Fibroblast of lung (primary cell): ENCODE results near the gene SUGCT. TPM values are rescaled to one million over a fixed set of nuclear protein-coding genes. Genes with fewer than 3 reads are reported as not detected.

ENCODE experiments used
- DNase-seq, 2 donors: peaks; one replicate each; pipeline versions ENCODE4 v3.0.0 to v3.0.0-alpha.2; 2010; ENCODE audit warnings: low read depth in 2 of 2
- H2AFZ ChIP-seq: 2 replicates; pipeline ENCODE4 v1.5.1; 2012; ENCODE audit warnings: low read length, control low read depth, inconsistent platforms
- H3K27ac ChIP-seq: 2 replicates; pipeline ENCODE4 v1.5.1; 2011; ENCODE audit warnings: low read length, control low read depth; ENCODE audit not compliant: insufficient read depth
- H3K27me3 ChIP-seq: 2 replicates; pipeline ENCODE4 v1.5.1; 2011; ENCODE audit warnings: mild to moderate bottlenecking, low read length; ENCODE audit not compliant: control insufficient read depth, insufficient read depth
- H3K36me3 ChIP-seq: 2 replicates; pipeline ENCODE4 v1.5.1; 2011; ENCODE audit warnings: low read length; ENCODE audit not compliant: control insufficient read depth, insufficient read depth
- H3K4me1 ChIP-seq: 2 replicates; pipeline ENCODE4 v1.5.1; 2011; ENCODE audit warnings: low read length; ENCODE audit not compliant: control insufficient read depth, insufficient read depth; ENCODE audit errors: extremely low read depth
- H3K4me2 ChIP-seq: 2 replicates; pipeline ENCODE4 v1.5.1; 2011; ENCODE audit warnings: low read length, control low read depth; ENCODE audit not compliant: insufficient read depth; ENCODE audit errors: extremely low read depth
- H3K4me3 ChIP-seq, 4 experiments: fragments of 200-600 bp in 1 of 4; sonication (generic) in 1 of 4; replicated peaks in 1 of 4; 2 replicates each; pipeline ENCODE4 v1.5.1; 2011 to 2016; ENCODE audit warnings: low read length in 4 of 4, low read depth in 3 of 4, mild to moderate bottlenecking in 3 of 4, control low read depth in 2 of 4, inconsistent platforms in 1 of 4, mixed read lengths in 1 of 4; ENCODE audit not compliant: insufficient read depth in 1 of 4; ENCODE audit errors: control extremely low read depth in 1 of 4
- H3K79me2 ChIP-seq: 2 replicates; pipeline ENCODE4 v1.5.1; 2012; ENCODE audit warnings: mild to moderate bottlenecking, low read length, inconsistent platforms; ENCODE audit not compliant: control insufficient read depth, insufficient read depth
- H3K9ac ChIP-seq: 2 replicates; pipeline ENCODE4 v1.5.1; 2011; ENCODE audit warnings: mild to moderate bottlenecking, low read length, control low read depth; ENCODE audit not compliant: insufficient read depth
- H3K9me3 ChIP-seq: 2 replicates; pipeline ENCODE4 v1.5.1; 2012; ENCODE audit warnings: low read depth, low read length; ENCODE audit not compliant: control insufficient read depth, insufficient read depth
- H4K20me1 ChIP-seq: 2 replicates; pipeline ENCODE4 v1.5.1; 2011; ENCODE audit warnings: low read length; ENCODE audit not compliant: control insufficient read depth, insufficient read depth; ENCODE audit errors: extremely low read depth
- EZH2 ChIP-seq: IDR thresholded peaks from 2 replicates; pipeline ENCODE4 v1.5.1; 2012; ENCODE audit warnings: low read length, control low read depth, mild to moderate bottlenecking; ENCODE audit errors: missing control alignments
- polyA plus RNA-seq, 2 donors: library from polyadenylated mRNA; depleted of rRNA in 1 of 2; stranded (reverse) in 1 of 2; unstranded in 1 of 2; fragments of >200 nt; gene quantifications; 2 replicates each; pipeline ENCODE4 v1.2.1, GENCODE V29; 2011 to 2012; ENCODE audit warnings: missing spikeins in 1 of 2
- total RNA-seq: library from RNA; depleted of rRNA; stranded (reverse); fragments of >200 nt; gene quantifications from 2 replicates; pipeline ENCODE4 v1.2.1, GENCODE V29; 2014
- TF ChIP-seq, protein P1 (sequence below), 2 donors: IDR thresholded peaks in 1 of 2; conservative IDR thresholded peaks in 1 of 2; 1 replicate in 1 of 2; 2 replicates in 1 of 2; pipeline ENCODE4 v1.5.1; 2011 to 2012; ENCODE audit warnings: low read length in 2 of 2, control low read depth in 1 of 2, inconsistent platforms in 1 of 2, low read depth in 1 of 2, mild to moderate bottlenecking in 1 of 2

Gene SUGCT
- total and polyA plus RNA-seq, 2 donors (not counting 1 experiment from before 2014, with no cell fraction given): 8.4 to 16.5 TPM

DNA sequence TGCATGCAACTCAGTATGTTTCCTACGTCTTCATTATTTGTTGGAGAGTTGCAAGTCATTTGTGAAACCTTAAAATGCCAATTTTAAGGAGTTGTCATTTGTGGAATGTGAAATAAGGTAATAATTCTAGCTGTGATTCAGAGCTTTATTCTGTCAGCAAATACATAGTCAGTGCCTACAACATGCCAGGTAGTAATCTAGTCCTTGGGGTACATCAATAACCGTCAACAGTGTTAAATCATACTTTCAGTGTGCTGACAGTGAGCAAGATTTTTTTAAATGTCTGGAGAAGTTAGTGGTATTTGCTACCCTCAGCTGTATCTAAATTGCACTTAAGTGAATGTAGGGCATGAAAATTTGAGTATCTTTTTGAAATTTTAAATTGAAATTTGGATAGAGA lies 37.1 kb upstream of the SUGCT start:
- Histone ChIP-seq H3K27me3 (no peaks in the 10 kb centered on the region), H3K4me2 (no peak overlapping the region), H3K4me1 (no peaks in the 10 kb centered on the region), H3K27ac (no peak overlapping the region), H3K4me3 (no peak overlapping the region), H3K9ac (no peak overlapping the region), H2AFZ (no peak overlapping the region), H4K20me1 (no peaks in the 10 kb centered on the region), H3K9me3 (no peaks in the 10 kb centered on the region), H3K36me3 (peaks cover 8% of the 10 kb centered on the region), H3K79me2 (no peaks in the 10 kb centered on the region)
- DNase-seq: no peak
- TF ChIP-seq EZH2: no peak
- TF ChIP-seq, protein P1, sequence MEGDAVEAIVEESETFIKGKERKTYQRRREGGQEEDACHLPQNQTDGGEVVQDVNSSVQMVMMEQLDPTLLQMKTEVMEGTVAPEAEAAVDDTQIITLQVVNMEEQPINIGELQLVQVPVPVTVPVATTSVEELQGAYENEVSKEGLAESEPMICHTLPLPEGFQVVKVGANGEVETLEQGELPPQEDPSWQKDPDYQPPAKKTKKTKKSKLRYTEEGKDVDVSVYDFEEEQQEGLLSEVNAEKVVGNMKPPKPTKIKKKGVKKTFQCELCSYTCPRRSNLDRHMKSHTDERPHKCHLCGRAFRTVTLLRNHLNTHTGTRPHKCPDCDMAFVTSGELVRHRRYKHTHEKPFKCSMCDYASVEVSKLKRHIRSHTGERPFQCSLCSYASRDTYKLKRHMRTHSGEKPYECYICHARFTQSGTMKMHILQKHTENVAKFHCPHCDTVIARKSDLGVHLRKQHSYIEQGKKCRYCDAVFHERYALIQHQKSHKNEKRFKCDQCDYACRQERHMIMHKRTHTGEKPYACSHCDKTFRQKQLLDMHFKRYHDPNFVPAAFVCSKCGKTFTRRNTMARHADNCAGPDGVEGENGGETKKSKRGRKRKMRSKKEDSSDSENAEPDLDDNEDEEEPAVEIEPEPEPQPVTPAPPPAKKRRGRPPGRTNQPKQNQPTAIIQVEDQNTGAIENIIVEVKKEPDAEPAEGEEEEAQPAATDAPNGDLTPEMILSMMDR (conservative IDR thresholded peaks at IDR 0.05 in 1 of 2, IDR thresholded peaks at IDR 0.05 in 1 of 2; ENCODE audit: low read depth in 1 of 2, low read length in 2 of 2): no peak

DNA sequence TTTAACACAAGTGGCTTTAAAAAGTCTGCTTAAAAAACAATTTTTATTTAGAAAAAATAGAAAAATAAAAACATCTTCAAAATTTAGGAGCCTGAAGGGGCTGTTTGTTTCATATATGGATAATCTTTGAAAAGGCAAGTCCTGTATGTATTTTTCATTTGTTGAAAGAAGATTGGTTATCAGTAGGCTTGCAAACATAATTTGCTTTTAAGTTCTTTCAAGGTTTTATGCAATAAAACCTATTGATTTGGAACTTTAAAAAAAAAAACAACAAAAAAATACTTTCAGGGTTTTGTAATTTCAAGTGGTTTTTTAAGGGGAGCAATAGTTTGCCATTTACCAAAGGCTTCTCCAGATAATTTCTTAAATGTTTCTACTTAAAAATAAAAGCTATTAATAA lies 36.0 kb upstream of the SUGCT start:
- Histone ChIP-seq H3K79me2 (no peaks in the 10 kb centered on the region), H3K4me1 (no peaks in the 10 kb centered on the region), H3K9me3 (no peaks in the 10 kb centered on the region), H3K4me2 (no peak overlapping the region), H3K9ac (no peak overlapping the region), H2AFZ (no peak overlapping the region), H3K27me3 (no peaks in the 10 kb centered on the region), H3K4me3 (no peak overlapping the region), H3K27ac (no peak overlapping the region), H4K20me1 (no peaks in the 10 kb centered on the region), H3K36me3 (peaks cover 4% of the 10 kb centered on the region)
- TF ChIP-seq, protein P1 (conservative IDR thresholded peaks at IDR 0.05 in 1 of 2, IDR thresholded peaks at IDR 0.05 in 1 of 2; ENCODE audit: low read depth in 1 of 2, low read length in 2 of 2): no peak
- no peak for TF ChIP-seq EZH2
- DNase-seq: no peak

DNA sequence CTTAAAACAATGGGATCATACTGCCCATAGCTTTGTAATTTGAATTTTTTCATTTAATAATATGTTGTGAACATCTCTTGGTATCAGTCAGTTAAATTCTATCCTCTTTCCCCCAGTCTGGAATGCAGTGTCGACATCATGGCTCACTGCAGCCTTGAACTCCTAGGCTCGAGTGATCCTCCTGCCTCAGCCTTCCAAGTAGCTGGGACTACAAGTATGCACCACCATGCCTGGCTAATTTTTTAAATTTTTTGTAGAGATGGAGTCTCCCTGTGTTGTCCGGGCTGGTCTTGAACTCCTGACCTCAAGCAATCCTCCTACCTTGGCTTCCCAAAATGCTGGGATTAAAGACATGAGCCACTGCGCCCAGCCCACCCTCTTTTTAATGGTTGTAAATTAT lies 35.0 kb upstream of the SUGCT start:
- Histone ChIP-seq H3K36me3 (no peaks in the 10 kb centered on the region), H2AFZ (no peak overlapping the region), H3K27me3 (no peaks in the 10 kb centered on the region), H3K4me3 (no peak overlapping the region), H3K9me3 (no peaks in the 10 kb centered on the region), H3K27ac (no peak overlapping the region), H3K4me1 (no peaks in the 10 kb centered on the region), H3K9ac (no peak overlapping the region), H4K20me1 (no peaks in the 10 kb centered on the region), H3K79me2 (no peaks in the 10 kb centered on the region), H3K4me2 (no peak overlapping the region)
- DNase-seq: no peak
- TF ChIP-seq, protein P1 (conservative IDR thresholded peaks at IDR 0.05 in 1 of 2, IDR thresholded peaks at IDR 0.05 in 1 of 2; ENCODE audit: low read depth in 1 of 2, low read length in 2 of 2): no peak
- no peak for TF ChIP-seq EZH2
